Fibroblast of skin of right biceps (primary cell): ENCODE measurements around the gene POU6F1.
A peak's percentile ranks its signal among the peaks of the same experiment; 100 is the strongest.
"Not testable (repeated sequence)": the region's sequence is repeated elsewhere in the genome, so short reads cannot be mapped to it uniquely, and the experiment has no call there.

ENCODE experiments used
- DNase-seq: peaks from one replicate; pipeline ENCODE4 v3.0.0-alpha.2; 2013

Gene POU6F1

DNA sequence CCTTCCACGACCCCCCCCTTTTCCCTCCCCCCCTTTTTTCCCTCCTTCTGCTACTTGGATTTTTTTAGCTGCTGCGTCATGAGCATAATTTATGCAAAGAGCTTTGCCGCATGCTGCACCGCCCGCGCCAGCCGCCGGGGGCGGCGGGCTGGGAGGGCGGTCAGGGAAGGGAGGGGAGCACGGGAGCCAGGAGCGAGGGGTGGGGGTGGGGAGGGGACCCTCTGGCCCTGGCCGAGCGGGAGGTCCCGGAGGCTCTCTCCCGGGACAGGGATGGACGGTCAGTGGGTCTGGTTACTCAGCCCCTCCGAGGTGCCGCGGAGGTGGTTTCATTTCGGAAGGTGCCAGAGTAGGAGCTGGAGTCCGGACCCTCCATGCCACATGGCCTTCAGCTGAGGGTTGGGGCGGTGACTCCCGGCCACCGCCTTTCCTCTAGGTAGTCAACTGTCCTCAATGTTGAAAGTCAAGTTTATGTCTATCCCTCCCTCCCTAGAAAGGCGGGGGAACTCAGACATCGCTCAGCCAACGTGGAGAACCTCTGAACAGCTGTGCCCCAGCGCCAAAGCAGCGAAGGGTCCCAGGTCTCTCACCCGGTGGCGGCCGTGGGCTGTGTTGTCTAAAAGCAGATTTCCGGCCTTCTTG, at the start of gene POU6F1:
TSS of gene POU6F1 (minus strand) at position 95 of the 639 bp plus-strand sequence. CDS start 11,226 bp downstream, outside the sequence.
- peak; percentile 88 for DNase-seq

GRCh38 chr12:51265024-51265423, 47.2 kb upstream of the POU6F1 start:
- DNase-seq, result no peak

- DNase-seq, result no peak
Observed at GRCh38 chr12:51264297-51264696, 46.4 kb upstream of the POU6F1 start.

DNA sequence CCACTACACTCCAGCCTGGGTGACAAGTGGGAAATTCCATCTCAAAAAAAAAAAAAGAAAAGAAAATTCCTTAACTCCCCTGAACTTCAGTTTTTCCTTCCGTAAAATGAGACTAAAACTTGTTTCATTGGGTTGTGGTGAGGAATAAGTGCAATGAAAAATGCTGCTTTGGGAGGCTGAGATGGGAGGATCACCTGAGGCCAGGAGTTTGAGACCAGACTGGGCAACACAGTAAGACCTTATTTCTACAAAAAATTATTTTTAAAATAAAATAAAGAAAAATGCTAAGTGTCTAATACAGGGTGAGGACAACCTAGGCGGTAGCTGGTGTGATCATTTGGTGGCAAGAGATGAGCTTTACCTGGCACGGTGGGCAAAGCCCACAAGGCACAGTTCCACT, 45.5 kb upstream of the POU6F1 start:
- DNase-seq, result no peak

DNA sequence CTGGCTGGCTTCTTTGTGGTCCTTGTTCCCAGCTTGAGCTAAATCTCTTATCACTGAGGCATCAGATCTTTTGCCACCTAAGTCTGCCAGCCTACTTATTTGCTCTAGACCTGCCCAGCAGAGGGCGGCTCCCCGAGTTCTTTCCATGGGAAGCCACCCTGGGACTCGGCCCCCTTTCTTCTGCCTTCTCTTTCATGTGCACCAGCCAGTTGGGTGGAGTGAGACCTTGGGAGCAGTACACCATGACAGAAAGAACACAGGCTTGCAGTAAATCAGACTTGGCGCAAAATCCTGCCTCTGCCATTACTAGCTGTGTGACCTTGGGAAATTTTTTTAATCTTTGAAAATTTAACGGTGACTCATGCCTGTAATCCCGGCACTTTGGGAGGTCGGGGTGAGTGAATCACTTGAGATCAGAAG, 44.9 kb upstream of the POU6F1 start:
- peak; percentile 74 for DNase-seq

DNA sequence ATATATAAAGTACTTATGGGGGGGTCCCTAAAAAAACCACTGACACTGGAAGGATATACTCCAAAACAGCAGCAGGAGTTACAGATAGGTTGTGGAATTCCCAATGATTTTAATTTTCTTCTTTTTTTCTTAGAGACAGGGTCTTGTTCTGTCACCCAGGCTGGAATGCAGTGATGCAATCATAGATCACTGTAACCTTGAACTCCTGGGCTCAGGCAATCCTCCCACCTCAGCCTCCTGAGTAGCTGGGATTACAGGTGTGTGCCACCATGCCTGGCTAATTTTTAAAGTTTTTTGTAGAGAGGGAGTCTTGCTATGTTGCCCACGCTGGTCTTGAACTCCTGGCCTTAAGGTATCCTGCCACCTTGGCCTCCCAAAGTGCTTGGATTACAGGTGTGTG, 41.7 kb upstream of the POU6F1 start:
- not testable (repeated sequence) for DNase-seq

GRCh38 chr12:51254536-51254935, 36.7 kb upstream of the POU6F1 start:
- no peak for DNase-seq

DNA sequence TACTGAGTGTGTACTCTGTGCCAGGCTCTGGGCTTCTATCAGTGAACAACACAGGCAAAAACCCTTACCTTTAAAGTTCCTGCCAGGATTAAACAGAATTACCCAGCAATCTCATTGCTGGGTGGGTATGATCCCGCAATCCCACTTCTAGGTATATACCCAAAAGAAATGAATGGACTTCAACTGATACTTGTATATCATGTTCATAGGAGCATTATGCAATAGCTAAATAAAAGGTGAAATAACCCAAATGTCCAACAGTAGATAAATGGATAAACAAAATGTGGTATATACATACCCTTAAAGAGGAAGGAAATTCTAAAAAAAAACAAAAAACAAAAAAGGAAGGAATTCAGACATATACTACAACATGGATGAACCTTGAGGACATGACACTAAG, 35.4 kb upstream of the POU6F1 start:
- no peak for DNase-seq

- DNase-seq, result no peak
Observed at GRCh38 chr12:51247523-51248206, 29.8 kb upstream of the POU6F1 start.

GRCh38 chr12:51246254-51246853, 28.5 kb upstream of the POU6F1 start:
- peak; percentile 63 for DNase-seq

DNA sequence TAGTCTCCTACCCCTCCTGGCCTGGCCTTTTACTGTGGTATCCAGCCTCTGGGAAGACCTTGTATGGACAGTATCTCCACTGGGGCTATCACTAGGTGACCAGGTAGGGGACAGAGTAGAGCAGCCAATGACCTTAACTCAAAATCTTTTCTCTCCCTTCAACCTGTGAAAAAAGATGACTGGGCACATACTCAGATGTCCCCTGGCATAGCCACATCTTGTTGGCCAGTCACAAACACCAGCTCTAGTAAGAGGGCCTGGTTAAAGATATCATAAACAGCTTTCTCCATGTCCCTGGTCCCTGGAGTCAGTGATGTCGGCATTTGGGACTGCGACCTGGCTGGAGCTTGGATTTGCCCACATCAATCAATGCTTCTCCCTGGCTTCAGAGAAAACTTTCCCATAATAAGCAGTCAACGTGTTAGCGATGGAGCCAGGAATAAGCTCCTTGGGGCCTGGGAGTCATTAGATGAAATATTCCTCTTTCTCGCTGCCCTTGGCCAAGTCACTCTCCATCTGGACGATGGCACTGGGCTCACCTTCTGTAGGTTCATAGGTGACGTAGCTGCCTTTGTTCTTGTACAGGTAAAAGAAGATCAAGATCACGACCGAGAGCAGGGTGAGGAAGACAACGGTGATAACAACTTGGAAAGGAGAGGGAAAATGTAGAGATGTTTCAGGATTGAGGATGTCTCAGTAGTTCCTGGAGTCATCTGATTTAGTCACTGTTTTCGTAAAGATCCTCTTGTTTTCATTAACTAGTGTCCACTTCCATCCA, 27.8 kb upstream of the POU6F1 start:
- no peak for DNase-seq

DNA sequence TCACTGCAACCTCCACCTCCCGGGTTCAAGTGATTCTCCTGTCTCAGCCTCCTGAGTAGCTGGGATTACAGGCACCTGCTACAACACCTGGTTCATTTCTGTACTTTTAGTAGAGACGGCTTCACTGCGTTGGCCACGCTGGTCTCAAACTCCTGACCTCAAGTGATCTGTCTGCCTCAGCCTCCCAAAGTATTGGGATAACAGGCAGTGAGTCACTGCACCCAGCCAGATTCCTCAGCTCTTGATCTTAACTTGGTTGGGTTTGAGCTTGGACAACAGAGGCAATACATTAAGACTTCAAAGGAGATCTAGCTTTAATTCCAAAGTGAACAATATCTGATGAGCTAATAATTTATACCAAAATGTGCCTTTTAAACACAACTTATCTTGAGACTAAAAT, 26.4 kb upstream of the POU6F1 start:
- peak; percentile 17 for DNase-seq

DNA sequence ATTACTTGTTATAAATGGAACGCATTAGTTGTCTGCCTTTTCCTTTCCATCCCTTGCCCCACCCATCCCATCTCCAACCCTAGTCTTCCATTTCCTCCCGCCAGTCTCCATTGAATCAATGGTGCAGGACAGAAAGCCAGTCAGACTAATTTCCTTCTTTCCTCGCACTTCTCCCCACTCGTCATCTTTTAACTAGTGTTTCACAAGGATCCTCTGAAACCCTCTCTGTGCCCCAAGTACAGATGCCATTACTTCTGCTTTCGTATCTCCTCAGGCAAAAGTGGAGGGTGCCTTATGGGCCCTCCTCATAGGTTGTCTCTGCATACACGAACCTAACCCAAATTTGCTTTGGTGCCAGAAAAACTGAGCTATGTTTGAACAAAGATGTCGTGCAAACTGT, 25.0 kb upstream of the POU6F1 start:
- DNase-seq, result no peak

- no peak for DNase-seq
Observed at GRCh38 chr12:51242120-51242519, 24.3 kb upstream of the POU6F1 start.

- DNase-seq, result peak; percentile 31
Observed at GRCh38 chr12:51240971-51241370, 23.1 kb upstream of the POU6F1 start.

DNA sequence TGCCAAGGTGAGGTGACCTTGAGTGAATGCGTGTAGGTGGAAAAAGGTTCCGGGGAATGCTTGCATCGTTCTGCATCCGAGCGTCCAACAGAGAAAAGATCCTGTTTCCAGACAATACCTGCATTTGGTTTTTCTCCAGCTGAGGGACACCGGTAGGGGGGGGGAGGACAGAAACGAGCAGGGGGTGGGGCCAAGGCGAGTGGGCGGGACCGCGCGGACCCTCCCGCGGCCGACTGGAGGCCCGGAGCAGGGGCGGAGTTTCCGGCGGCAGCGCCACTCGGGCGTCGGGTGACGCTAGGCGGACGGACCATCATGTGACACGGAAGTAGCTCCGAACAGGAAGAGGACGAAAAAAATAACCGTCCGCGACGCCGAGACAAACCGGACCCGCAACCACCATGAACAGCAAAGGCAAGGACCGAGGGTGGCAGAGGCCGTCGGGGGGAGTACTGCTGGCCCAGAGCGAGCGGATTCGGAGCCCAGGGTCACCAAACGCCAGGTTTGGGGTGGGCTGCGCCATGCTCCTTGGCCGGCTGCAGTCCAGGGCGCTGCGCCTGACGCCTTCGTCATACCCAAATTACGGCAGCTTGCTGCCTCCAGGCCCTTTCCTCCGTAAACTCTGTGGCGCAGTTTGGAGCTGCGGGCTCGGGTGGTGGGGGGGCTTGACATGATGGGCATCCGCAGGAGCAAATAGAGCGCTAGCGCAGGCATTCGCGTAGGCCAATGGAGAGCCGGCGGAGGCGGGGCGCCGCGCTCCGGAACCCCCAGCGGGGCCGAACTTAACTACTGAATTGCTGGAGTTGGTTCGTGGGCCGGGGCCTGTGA, 20.9 kb upstream of the POU6F1 start, which contains the start of gene DAZAP2:
TSS of gene DAZAP2 (plus strand) at position 317 of the 825 bp plus-strand sequence. CDS start at position 399, 82 bp downstream.
- DNase-seq, result peak; percentile 95

DNA sequence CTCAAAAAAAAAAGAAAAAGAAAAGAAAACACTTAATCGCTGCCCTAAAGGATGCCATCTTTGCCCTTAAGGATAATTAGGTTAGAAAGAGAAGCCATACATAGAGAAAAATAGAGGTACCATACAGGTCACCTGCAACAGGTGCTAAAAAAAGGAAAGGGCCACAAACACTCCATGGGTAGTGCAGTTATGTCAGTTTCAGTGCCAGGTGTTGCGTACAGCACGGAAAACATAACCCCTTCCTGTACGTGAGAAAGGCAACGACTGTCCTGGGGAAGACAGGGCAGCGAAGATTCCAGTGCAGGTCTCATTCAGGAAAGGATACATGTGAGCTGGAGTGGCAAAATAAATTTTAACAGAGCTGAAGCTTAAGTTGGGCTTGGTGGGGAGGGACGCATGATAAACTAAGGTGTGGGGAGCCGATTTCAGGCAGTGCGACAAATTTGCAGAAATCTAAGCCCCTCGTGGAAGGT, 20.2 kb upstream of the POU6F1 start:
- no peak for DNase-seq

- DNase-seq, result no peak
Observed at GRCh38 chr12:51234530-51234929, 16.7 kb upstream of the POU6F1 start.

DNA sequence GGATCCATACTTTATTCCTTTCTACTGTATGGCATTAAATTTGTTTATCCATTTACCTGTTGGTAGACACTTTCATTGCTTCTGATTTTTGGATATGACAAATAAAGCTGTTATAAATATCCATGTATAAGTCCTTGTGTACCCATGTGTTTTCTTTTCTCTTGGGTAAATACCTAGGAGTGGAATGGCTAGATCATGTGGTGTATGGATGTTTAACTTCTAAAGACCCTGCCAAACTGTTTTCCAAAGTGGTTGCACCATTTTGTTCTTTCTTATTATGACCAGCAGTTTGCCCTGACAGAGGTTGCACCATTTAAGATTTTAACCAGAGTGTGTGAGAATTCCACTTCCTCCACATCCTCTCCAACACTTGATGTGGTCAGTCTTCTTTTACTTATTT, 14.8 kb upstream of the POU6F1 start:
- no peak for DNase-seq

DNA sequence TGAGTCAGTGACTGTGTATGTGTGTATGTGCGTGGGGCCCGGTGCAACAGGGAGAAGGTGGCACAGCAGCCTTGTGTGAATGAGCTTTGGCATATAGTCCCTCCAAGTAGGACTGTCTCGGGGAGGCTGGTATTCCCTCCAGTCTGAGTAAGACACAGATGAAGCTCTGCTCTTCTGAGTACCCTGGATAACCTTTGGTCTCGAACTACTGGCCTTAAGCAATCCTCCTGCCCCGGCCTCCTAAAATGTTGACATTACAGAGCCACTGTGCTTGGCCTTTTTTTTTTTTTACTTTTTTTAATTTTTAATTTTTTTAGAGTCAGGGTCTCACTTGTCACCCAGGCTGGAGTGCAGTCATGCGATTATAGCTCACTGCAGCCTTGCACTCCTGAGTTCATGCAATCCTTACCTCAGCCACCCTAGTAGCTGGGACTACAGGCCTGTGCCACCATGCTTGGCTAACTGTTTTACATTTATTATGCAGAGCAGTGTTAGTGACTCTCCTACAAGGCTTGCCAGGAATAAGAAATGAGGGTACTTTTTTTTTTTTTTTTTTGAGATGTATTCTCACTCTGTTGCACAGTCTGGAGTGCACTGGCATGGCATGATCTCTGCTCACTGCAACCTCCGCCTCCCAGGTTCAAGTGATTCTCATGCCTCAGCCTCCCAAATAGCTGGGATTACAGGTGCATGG, 11.4 kb upstream of the POU6F1 start:
- DNase-seq, result no peak

DNA sequence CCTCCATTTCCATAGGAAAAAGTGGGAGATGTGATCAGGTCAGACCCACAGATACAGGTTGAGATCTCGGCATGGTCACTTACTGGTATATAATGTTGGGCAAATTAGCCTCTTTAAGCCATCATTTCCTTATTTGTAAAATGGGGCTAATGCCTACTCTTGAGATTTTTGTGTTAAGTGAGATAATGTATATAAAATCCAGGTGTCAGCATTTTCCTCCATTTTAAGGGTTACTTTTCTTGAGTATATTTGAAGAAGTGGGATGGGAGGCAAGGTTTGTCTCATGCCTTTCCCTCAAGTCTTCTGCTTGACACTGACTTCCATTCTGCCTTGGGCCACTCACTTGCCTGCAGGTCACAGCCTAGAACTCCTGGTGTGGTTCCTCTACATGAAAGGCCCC, 10.1 kb upstream of the POU6F1 start:
- DNase-seq, result no peak

DNA sequence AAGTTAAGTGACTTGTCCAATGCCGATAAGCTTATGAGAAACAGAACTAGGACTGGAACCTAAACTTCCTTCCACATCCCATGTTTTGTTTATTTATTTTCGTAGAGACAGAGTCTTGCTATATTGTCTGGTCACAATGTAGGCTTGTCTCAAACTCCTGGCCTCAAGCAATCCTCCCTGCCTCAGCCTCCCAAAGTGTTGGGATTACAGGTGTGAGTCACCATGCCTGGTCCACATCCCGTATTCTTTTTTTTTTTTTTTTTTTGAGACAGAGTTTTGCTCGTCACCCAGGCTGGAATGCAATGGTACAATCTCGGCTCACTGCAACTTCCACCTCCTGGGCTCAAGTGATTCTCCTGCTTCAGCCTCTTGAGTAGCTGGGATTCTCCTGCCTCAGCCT, 9.2 kb upstream of the POU6F1 start:
- not testable (repeated sequence) for DNase-seq
